ENCODE measurements around the gene JAG1. TPM values are rescaled to one million over a fixed set of nuclear protein-coding genes. Genes with fewer than 3 reads are reported as not detected.

Gene JAG1
- total and polyA plus RNA-seq, 2 donors from 2014 or later = 18.0 to 132 TPM

DNA sequence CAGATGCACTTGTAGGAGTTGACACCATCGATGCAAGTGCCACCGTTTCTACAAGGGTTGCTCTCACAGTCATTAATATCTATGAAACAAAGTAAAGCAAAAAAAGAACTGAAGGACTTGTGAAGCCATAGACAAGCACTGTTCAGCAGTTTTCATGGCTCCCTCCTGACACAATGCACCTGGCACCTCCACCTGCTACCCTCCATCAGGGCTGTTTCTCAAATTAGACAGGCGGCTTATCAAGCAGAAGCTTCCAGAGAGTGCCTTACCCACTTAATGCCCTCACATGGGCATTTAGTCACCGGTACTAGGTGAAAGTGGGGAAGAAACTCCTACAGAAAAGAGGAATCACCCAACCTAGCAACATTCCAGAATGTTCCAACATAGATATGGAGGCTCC lies 27.8 kb downstream of the JAG1 start:
- H3K9ac ChIP-seq (ENCODE audit: low read length in 3 of 3) = no peak overlapping the region
- no peak for TF ChIP-seq CTCF (IDR thresholded peaks at IDR 0.05; ENCODE audit: borderline replicate concordance, extremely low read depth, insufficient read depth)
- no peak overlapping the region for H3K27ac ChIP-seq (ENCODE audit: low read depth in 2 of 2, low read length in 2 of 2)
- H3K36me3 ChIP-seq (ENCODE audit: control insufficient read depth in 2 of 3, insufficient read depth in 3 of 3, low read length in 3 of 3) = peaks cover 26 to 93% (median 55%) of the 10 kb centered on the region in 3 donors
- peaks cover 0 to 3% (median 0%) of the 10 kb centered on the region in 3 donors for H3K4me1 ChIP-seq (ENCODE audit: control insufficient read depth in 2 of 3, insufficient read depth in 2 of 3, low read depth in 1 of 3, low read length in 3 of 3)
- H3K4me3 ChIP-seq (ENCODE audit: low read length in 3 of 3) = no peak overlapping the region
- H3K27me3 ChIP-seq (ENCODE audit: control insufficient read depth, insufficient read depth, low read length) = no peaks in the 10 kb centered on the region
- DNase-seq = no peak
- no peak for FAIRE-seq
- H3K9me3 ChIP-seq (ENCODE audit: control insufficient read depth in 2 of 3, insufficient read depth in 1 of 3, low read length in 3 of 3) = no peaks in the 10 kb centered on the region
- intact Hi-C loops (cut with DNase I) = no loop called here

GRCh38 chr20:10645205-10645570 lies 28.6 kb downstream of the JAG1 start:
- no peak overlapping the region for H3K9ac ChIP-seq (ENCODE audit: low read length in 3 of 3)
- no peaks in the 10 kb centered on the region for H3K27me3 ChIP-seq (ENCODE audit: control insufficient read depth, insufficient read depth, low read length)
- FAIRE-seq = no peak
- DNase-seq = no peak
- H3K9me3 ChIP-seq (ENCODE audit: control insufficient read depth in 2 of 3, insufficient read depth in 1 of 3, low read length in 3 of 3) = no peaks in the 10 kb centered on the region
- H3K4me1 ChIP-seq (ENCODE audit: control insufficient read depth in 2 of 3, insufficient read depth in 2 of 3, low read depth in 1 of 3, low read length in 3 of 3) = peaks cover 0 to 3% (median 0%) of the 10 kb centered on the region in 3 donors
- H3K4me3 ChIP-seq (ENCODE audit: low read length in 3 of 3) = no peak overlapping the region
- H3K27ac ChIP-seq (ENCODE audit: low read depth in 2 of 2, low read length in 2 of 2) = no peak overlapping the region
- peaks cover 28 to 94% (median 59%) of the 10 kb centered on the region in 3 donors for H3K36me3 ChIP-seq (ENCODE audit: control insufficient read depth in 2 of 3, insufficient read depth in 3 of 3, low read length in 3 of 3)
- intact Hi-C loops (cut with DNase I) = no loop called here
- TF ChIP-seq CTCF (IDR thresholded peaks at IDR 0.05; ENCODE audit: borderline replicate concordance, extremely low read depth, insufficient read depth) = no peak

- Histone ChIP-seq H3K4me1 (ENCODE audit: control insufficient read depth in 2 of 3, insufficient read depth in 2 of 3, low read depth in 1 of 3, low read length in 3 of 3) (peaks cover 0 to 3% (median 0%) of the 10 kb centered on the region in 3 donors), H3K9ac (ENCODE audit: low read length in 3 of 3) (no peak overlapping the region), H3K27me3 (ENCODE audit: control insufficient read depth, insufficient read depth, low read length) (no peaks in the 10 kb centered on the region), H3K9me3 (ENCODE audit: control insufficient read depth in 2 of 3, insufficient read depth in 1 of 3, low read length in 3 of 3) (no peaks in the 10 kb centered on the region), H3K4me3 (ENCODE audit: low read length in 3 of 3) (no peak overlapping the region), H3K27ac (ENCODE audit: low read depth in 2 of 2, low read length in 2 of 2) (no peak overlapping the region), H3K36me3 (ENCODE audit: control insufficient read depth in 2 of 3, insufficient read depth in 3 of 3, low read length in 3 of 3) (peaks cover 25 to 93% (median 58%) of the 10 kb centered on the region in 3 donors)
- DNase-seq = peak in 1 of 5 donors; percentile 36
- FAIRE-seq = no peak
- TF ChIP-seq CTCF (IDR thresholded peaks at IDR 0.05; ENCODE audit: borderline replicate concordance, extremely low read depth, insufficient read depth) = no peak
- intact Hi-C loops (cut with DNase I) = no loop called here
Measured at GRCh38 chr20:10644458-10645204, 29.2 kb downstream of the JAG1 start.
